Measurements from ENCODE around the gene TMED6. TPM values are rescaled to one million over a fixed set of nuclear protein-coding genes. Genes with fewer than 3 reads are reported as not detected.

The TMED6 gene
- total and polyA plus RNA-seq, 7 experiments from 2014 or later: 0.21 to 6.3 (median 2.4) TPM; not detected in 1

DNA sequence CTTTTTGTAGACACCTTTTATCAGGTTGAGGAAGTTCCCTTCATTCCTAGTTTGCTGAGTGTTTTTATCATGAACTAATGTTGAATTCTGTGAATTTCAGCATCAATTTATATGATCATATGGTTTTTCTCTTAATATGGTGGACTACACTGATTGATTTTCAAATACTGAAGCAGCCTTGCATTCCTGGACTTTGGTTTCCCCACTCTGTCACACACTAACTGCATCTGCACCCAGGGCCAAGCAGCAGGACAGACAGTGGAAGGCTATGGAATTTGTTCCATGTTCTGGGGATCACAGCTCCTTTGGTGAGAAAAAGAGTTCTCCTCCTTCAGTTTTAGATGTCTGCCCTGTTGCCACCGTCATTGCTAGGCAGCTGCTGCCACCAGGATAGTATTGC lies 26.4 kb upstream of the TMED6 start:
- ChIA-PET CTCF (interaction anchor here (0.6 kb wide), 1 partner anchor 10 kb away, joined by 3 read pairs; no protein-coding TSS in a partner anchor), POLR2A (interaction anchor here (1.0 to 1.8 kb wide), 2 partner anchors 40 to 52 kb away, joined by 3 to 5 read pairs; no protein-coding TSS in a partner anchor)
- intact Hi-C loops (cut with micrococcal nuclease): no loop called here
- H3K36me3 ChIP-seq (ENCODE audit: control insufficient read depth in 2 of 3, insufficient read depth in 3 of 3, low read length in 3 of 3): peaks cover 0 to 33% (median 4%) of the 10 kb centered on the region in 3 experiments
- Mint-ChIP-seq H3K4me3 (no peak overlapping the region), H3K27me3 (no peaks in the 10 kb centered on the region), H3K4me1 (peaks cover 8 to 40% (median 31%) of the 10 kb centered on the region in 7 donors), H3K9me3 (no peaks in the 10 kb centered on the region), H3K27ac (peak overlapping the region in 8 of 9 donors; percentile 1 to 79 (median 73)), H3K36me3 (peaks cover 0 to 27% (median 21%) of the 10 kb centered on the region in 5 donors)
- ATAC-seq: no peak
- DNase-seq: no peak
- H3K27ac ChIP-seq (ENCODE audit: low read depth, low read length): no peak overlapping the region
- H3K4me1 ChIP-seq (ENCODE audit: control insufficient read depth in 2 of 2, insufficient read depth in 2 of 2, low read length in 2 of 2): peaks cover 0 to 6% of the 10 kb centered on the region in 2 donors
- H3K4me3 ChIP-seq (ENCODE audit: low read length): no peak overlapping the region
- H3K27me3 ChIP-seq (ENCODE audit: control insufficient read depth in 2 of 2, insufficient read depth in 2 of 2, low read length in 2 of 2): no peaks in the 10 kb centered on the region
- no peaks in the 10 kb centered on the region for H3K9me3 ChIP-seq (ENCODE audit: control insufficient read depth in 2 of 3, low read length in 3 of 3)

DNA sequence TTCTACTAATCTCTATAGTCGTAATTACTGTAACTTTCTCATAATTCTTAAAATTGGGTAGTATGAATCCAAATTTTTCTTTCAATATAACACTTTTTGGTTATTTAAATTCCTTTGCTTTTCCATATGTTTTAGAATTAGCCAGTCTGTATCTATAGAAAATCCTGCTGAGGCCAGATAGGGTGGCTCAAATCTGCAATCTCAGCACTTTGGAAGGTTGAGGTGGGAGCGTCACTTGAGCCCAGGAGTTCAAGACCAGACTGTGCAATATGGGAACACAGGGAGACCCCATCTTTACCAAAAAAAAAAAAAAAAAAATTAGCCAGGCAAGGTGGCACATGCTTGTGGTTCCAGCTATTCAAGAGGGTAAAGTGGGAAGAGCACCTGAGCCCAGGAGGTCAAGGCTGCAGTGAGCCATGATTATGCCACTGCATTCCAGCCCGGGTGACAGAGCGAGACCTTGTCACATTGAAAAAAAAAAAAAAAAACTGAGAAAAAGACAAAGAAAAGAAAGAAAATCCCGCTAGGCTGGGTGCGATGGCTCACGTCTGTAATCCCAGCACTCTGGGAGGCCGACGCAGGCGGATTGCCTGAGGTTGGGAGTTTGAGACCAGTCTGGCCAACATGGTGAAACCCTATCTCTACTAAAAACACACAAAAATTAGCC lies 24.9 kb upstream of the TMED6 start:
- CTCF ChIA-PET: no interaction called here
- intact Hi-C loops (cut with micrococcal nuclease): no loop called here
- Mint-ChIP-seq H3K27me3 (no peaks in the 10 kb centered on the region), H3K36me3 (peaks cover 0 to 27% (median 15%) of the 10 kb centered on the region in 5 donors), H3K4me3 (no peak overlapping the region), H3K27ac (peak overlapping the region in 2 of 9 donors; percentile 9 to 37), H3K9me3 (no peaks in the 10 kb centered on the region), H3K4me1 (peaks cover 5 to 35% (median 25%) of the 10 kb centered on the region in 7 donors)
- Histone ChIP-seq H3K9me3 (ENCODE audit: control insufficient read depth in 2 of 3, low read length in 3 of 3) (no peaks in the 10 kb centered on the region), H3K27me3 (ENCODE audit: control insufficient read depth in 2 of 2, insufficient read depth in 2 of 2, low read length in 2 of 2) (no peaks in the 10 kb centered on the region), H3K4me1 (ENCODE audit: control insufficient read depth in 2 of 2, insufficient read depth in 2 of 2, low read length in 2 of 2) (no peaks in the 10 kb centered on the region), H3K36me3 (ENCODE audit: control insufficient read depth in 2 of 3, insufficient read depth in 3 of 3, low read length in 3 of 3) (peaks cover 0 to 28% (median 0%) of the 10 kb centered on the region in 3 experiments), H3K4me3 (ENCODE audit: low read length) (no peak overlapping the region), H3K27ac (ENCODE audit: low read depth, low read length) (no peak overlapping the region)
- ATAC-seq: no peak
- no peak for DNase-seq
- POLR2A ChIA-PET: no interaction called here

DNA sequence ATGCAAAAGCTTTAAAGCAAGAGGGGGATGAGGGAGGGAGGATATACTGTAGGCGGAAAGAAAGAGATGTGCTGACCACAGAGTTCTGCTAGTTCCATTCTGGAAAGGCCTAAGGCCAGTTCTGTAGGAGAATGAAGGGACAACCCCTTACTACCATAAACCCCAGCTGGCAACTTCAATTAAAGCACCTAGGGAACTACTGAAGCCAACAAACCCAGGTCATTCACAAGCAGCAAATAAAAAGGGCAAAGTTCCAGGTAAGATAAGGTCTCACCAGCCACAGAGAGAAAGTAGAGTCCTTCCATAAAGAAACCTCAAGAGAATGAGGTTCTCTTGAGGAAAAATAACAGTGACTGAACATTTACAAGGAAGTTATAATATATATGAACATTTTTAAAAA lies 21.4 kb upstream of the TMED6 start:
- POLR2A ChIA-PET: no interaction called here
- Histone ChIP-seq H3K36me3 (ENCODE audit: control insufficient read depth in 2 of 3, insufficient read depth in 3 of 3, low read length in 3 of 3) (peaks cover 0 to 37% (median 7%) of the 10 kb centered on the region in 3 experiments), H3K27ac (ENCODE audit: low read depth, low read length) (no peak overlapping the region), H3K4me3 (ENCODE audit: low read length) (no peak overlapping the region), H3K4me1 (ENCODE audit: control insufficient read depth in 2 of 2, insufficient read depth in 2 of 2, low read length in 2 of 2) (no peaks in the 10 kb centered on the region), H3K27me3 (ENCODE audit: control insufficient read depth in 2 of 2, insufficient read depth in 2 of 2, low read length in 2 of 2) (no peaks in the 10 kb centered on the region), H3K9me3 (ENCODE audit: control insufficient read depth in 2 of 3, low read length in 3 of 3) (no peaks in the 10 kb centered on the region)
- Mint-ChIP-seq H3K27me3 (no peaks in the 10 kb centered on the region), H3K9me3 (no peaks in the 10 kb centered on the region), H3K4me3 (no peak overlapping the region), H3K27ac (no peak overlapping the region), H3K4me1 (peaks cover 6 to 26% (median 22%) of the 10 kb centered on the region in 7 donors), H3K36me3 (peaks cover 12 to 50% (median 30%) of the 10 kb centered on the region in 5 donors)
- CTCF ChIA-PET: no interaction called here
- intact Hi-C loops (cut with micrococcal nuclease): no loop called here
- DNase-seq: no peak
- no peak for ATAC-seq

DNA sequence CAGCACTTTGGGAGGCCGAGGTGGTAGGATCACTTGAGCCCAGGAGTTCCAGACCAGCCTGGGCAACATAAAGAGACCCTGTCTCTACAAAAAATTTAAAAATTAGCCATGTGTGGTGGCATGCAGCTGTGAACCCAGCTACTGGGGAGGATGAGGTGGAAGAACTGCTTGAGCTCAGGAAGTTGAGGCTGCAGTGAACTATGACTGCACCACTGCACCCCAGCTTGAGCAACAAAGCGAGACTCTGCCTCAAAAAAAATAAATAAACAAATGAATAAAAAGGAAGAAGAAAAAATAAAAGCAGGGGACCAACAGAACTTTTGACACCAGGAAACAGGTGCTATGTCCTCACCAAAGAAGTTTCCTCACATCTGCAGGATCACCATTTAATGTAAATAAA lies 20.0 kb upstream of the TMED6 start:
- H3K27me3 Mint-ChIP-seq: no peaks in the 10 kb centered on the region
- peaks cover 18 to 54% (median 30%) of the 10 kb centered on the region in 5 donors for H3K36me3 Mint-ChIP-seq
- H3K27ac Mint-ChIP-seq: peak overlapping the region in 2 of 9 donors; percentile 16 to 58
- peak overlapping the region in 1 of 10 donors; percentile 59 for H3K4me3 Mint-ChIP-seq
- Histone ChIP-seq H3K9me3 (ENCODE audit: control insufficient read depth in 2 of 3, low read length in 3 of 3) (no peaks in the 10 kb centered on the region), H3K27ac (ENCODE audit: low read depth, low read length) (no peak overlapping the region), H3K4me1 (ENCODE audit: control insufficient read depth in 2 of 2, insufficient read depth in 2 of 2, low read length in 2 of 2) (no peaks in the 10 kb centered on the region), H3K36me3 (ENCODE audit: control insufficient read depth in 2 of 3, insufficient read depth in 3 of 3, low read length in 3 of 3) (peaks cover 0 to 50% (median 11%) of the 10 kb centered on the region in 3 experiments), H3K4me3 (ENCODE audit: low read length) (no peak overlapping the region), H3K27me3 (ENCODE audit: control insufficient read depth in 2 of 2, insufficient read depth in 2 of 2, low read length in 2 of 2) (no peaks in the 10 kb centered on the region)
- no peak for DNase-seq
- H3K4me1 Mint-ChIP-seq: peaks cover 3 to 23% (median 15%) of the 10 kb centered on the region in 7 donors
- ChIA-PET CTCF (no interaction called here), POLR2A (no interaction called here)
- no peak for ATAC-seq
- intact Hi-C loops (cut with micrococcal nuclease): no loop called here
- H3K9me3 Mint-ChIP-seq: no peaks in the 10 kb centered on the region

DNA sequence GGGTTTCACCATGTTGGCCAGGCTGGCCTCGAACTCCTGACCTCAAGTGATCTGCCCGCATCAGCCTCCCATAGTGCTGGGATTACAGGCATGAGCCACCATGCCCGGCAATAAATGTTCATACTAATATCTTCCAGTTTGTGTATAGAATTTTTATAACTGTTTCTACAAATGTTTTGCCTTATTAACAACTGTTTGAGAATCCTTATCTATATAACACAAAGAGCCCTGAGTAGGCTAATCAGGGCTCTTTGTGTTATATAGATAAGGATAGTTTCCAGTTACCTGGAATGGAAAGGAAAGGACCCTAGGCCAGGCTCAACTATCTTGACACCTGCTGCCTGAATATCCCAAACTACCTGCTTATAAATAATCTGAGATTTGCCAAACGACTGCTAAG lies 17.3 kb upstream of the TMED6 start:
- intact Hi-C loops (cut with micrococcal nuclease): no loop called here
- no peak overlapping the region for H3K4me3 Mint-ChIP-seq
- no peak overlapping the region for H3K27ac ChIP-seq (ENCODE audit: low read depth, low read length)
- CTCF ChIA-PET: no interaction called here
- POLR2A ChIA-PET: interaction anchor here (0.7 kb wide), 1 partner anchor 13 kb away, joined by 3 read pairs; no protein-coding TSS in a partner anchor
- H3K4me1 Mint-ChIP-seq: peaks cover 3 to 29% (median 22%) of the 10 kb centered on the region in 7 donors
- no peaks in the 10 kb centered on the region for H3K9me3 ChIP-seq (ENCODE audit: control insufficient read depth in 2 of 3, low read length in 3 of 3)
- H3K9me3 Mint-ChIP-seq: no peaks in the 10 kb centered on the region
- H3K4me3 ChIP-seq (ENCODE audit: low read length): no peak overlapping the region
- no peaks in the 10 kb centered on the region for H3K27me3 ChIP-seq (ENCODE audit: control insufficient read depth in 2 of 2, insufficient read depth in 2 of 2, low read length in 2 of 2)
- peak overlapping the region in 1 of 9 donors; percentile 82 for H3K27ac Mint-ChIP-seq
- peaks cover 8 to 75% (median 20%) of the 10 kb centered on the region in 3 experiments for H3K36me3 ChIP-seq (ENCODE audit: control insufficient read depth in 2 of 3, insufficient read depth in 3 of 3, low read length in 3 of 3)
- no peaks in the 10 kb centered on the region for H3K4me1 ChIP-seq (ENCODE audit: control insufficient read depth in 2 of 2, insufficient read depth in 2 of 2, low read length in 2 of 2)
- DNase-seq: no peak
- H3K36me3 Mint-ChIP-seq: peaks cover 29 to 62% (median 35%) of the 10 kb centered on the region in 5 donors
- ATAC-seq: no peak
- H3K27me3 Mint-ChIP-seq: no peaks in the 10 kb centered on the region

DNA sequence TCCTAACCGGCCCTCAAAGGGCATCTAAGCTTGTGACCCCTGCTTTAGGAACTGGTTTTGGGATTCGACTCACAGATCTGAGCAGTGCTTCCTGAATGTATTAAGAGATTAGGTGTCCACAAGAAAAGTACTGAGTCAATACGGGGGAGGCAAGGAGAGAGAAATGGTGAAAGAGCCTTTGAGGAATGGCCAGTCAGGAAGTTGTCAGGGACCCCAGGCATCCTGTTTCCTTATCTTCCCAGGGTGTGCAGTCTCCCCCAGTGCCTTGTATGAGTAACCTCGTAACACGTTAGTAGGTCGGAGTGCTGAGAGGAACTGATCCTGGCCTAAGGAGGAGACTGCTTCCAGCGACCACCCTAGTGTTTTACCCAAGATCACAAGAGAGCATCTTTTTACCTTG lies 16.4 kb upstream of the TMED6 start:
- Mint-ChIP-seq H3K27ac (peak overlapping the region in 2 of 9 donors; percentile 38 to 55), H3K9me3 (no peaks in the 10 kb centered on the region), H3K27me3 (no peaks in the 10 kb centered on the region), H3K4me3 (no peak overlapping the region), H3K4me1 (peaks cover 3 to 25% (median 16%) of the 10 kb centered on the region in 7 donors), H3K36me3 (peaks cover 28 to 64% (median 34%) of the 10 kb centered on the region in 5 donors)
- no peak overlapping the region for H3K4me3 ChIP-seq (ENCODE audit: low read length)
- peaks cover 8 to 82% (median 20%) of the 10 kb centered on the region in 3 experiments for H3K36me3 ChIP-seq (ENCODE audit: control insufficient read depth in 2 of 3, insufficient read depth in 3 of 3, low read length in 3 of 3)
- ChIA-PET POLR2A (no interaction called here), CTCF (no interaction called here)
- DNase-seq: no peak
- H3K27ac ChIP-seq (ENCODE audit: low read depth, low read length): no peak overlapping the region
- ATAC-seq: no peak
- no peaks in the 10 kb centered on the region for H3K27me3 ChIP-seq (ENCODE audit: control insufficient read depth in 2 of 2, insufficient read depth in 2 of 2, low read length in 2 of 2)
- H3K4me1 ChIP-seq (ENCODE audit: control insufficient read depth in 2 of 2, insufficient read depth in 2 of 2, low read length in 2 of 2): no peaks in the 10 kb centered on the region
- intact Hi-C loops (cut with micrococcal nuclease): no loop called here
- H3K9me3 ChIP-seq (ENCODE audit: control insufficient read depth in 2 of 3, low read length in 3 of 3): no peaks in the 10 kb centered on the region
